GM10266 (cell line): ENCODE results near the gene ABTB2.

ENCODE experiments used
- DNase-seq: peaks from one replicate; pipeline ENCODE4 v3.0.0; 2012; ENCODE audit errors: extremely low spot score
- TF ChIP-seq, protein P1 (sequence below): IDR thresholded peaks from 2 replicates; pipeline ENCODE4 v1.5.1; 2012; ENCODE audit warnings: mild to moderate bottlenecking, low read depth; ENCODE audit not compliant: control insufficient read depth, insufficient read depth; ENCODE audit errors: missing control alignments

The ABTB2 gene

GRCh38 chr11:34335331-34335730 lies 22.5 kb downstream of the ABTB2 start:
- TF ChIP-seq, protein P1, sequence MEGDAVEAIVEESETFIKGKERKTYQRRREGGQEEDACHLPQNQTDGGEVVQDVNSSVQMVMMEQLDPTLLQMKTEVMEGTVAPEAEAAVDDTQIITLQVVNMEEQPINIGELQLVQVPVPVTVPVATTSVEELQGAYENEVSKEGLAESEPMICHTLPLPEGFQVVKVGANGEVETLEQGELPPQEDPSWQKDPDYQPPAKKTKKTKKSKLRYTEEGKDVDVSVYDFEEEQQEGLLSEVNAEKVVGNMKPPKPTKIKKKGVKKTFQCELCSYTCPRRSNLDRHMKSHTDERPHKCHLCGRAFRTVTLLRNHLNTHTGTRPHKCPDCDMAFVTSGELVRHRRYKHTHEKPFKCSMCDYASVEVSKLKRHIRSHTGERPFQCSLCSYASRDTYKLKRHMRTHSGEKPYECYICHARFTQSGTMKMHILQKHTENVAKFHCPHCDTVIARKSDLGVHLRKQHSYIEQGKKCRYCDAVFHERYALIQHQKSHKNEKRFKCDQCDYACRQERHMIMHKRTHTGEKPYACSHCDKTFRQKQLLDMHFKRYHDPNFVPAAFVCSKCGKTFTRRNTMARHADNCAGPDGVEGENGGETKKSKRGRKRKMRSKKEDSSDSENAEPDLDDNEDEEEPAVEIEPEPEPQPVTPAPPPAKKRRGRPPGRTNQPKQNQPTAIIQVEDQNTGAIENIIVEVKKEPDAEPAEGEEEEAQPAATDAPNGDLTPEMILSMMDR: no peak
- no peak for DNase-seq

DNA sequence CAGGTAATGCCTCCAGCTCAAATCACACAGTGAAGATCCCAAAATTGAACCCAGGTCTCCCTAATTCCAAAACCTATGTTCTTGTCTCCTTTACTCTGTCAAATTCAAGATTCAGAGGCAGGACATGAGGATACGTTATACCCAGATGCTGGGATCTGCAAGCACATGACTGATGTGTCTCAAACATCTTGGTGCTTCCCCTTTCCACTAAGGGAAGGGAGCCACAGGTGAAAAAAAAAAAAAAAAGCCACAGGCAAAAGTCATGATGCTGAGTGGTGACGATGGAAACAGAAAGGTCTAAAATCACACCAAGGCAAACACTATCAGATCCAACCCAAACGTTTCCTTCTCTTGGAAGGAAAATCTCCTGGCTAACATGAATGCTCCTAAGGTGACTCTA lies 24.0 kb downstream of the ABTB2 start:
- DNase-seq: no peak
- TF ChIP-seq, protein P1: no peak

- TF ChIP-seq, protein P1: no peak
- no peak for DNase-seq
Observed at GRCh38 chr11:34332524-34332923, 25.3 kb downstream of the ABTB2 start.

DNA sequence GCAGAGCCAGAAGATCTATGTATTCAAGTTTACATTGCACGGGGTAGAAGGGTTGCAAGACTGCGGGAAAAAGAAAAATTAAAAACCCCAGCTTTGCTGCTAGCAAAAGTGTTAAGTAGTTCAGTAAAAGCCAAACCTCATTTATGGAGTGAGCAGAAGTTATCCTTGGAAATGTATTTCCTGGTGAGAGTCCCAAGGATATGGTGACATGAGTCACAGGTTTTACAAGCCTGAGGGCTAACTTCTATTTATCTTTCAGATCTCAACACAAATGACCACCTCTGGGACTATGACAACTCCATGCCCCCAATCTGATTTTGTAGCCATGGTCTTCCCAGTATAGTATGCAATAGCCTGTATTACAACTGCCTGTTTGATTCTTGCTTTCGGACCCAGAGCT lies 26.1 kb downstream of the ABTB2 start:
- DNase-seq: no peak
- TF ChIP-seq, protein P1: no peak

DNA sequence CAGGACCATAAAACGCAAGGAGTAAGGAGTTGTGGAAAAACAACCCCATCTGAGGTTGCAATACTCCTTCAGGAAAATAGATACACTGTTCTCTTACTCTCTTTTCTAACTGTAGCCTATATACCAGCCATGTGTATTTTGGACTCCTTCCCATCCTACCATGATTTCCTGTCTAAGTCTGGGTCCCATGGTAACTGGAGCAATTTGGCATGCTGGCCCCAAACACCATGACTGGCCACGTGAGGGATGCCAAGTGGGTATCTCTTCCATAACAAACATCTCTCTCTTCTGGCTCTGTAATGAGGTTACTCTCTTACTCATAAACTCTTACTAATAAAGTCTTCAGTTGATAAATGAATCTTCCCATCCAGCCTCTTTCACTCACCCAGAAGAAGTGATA lies 26.5 kb downstream of the ABTB2 start:
- TF ChIP-seq, protein P1: no peak
- no peak for DNase-seq

GRCh38 chr11:34330653-34331052 lies 27.2 kb downstream of the ABTB2 start:
- DNase-seq: no peak
- TF ChIP-seq, protein P1: no peak

- TF ChIP-seq, protein P1: no peak
- no peak for DNase-seq
Observed at GRCh38 chr11:34329876-34330275, 27.9 kb downstream of the ABTB2 start.

GRCh38 chr11:34328632-34328910 lies 29.2 kb downstream of the ABTB2 start:
- TF ChIP-seq, protein P1: no peak
- no peak for DNase-seq
